ENCODE data around the gene MRPL40. TPM values are rescaled to one million over a fixed set of nuclear protein-coding genes. Genes with fewer than 3 reads are reported as not detected.
A peak's percentile ranks its signal among the peaks of the same experiment; 100 is the strongest.
"Not testable (repeated sequence)": the region's sequence is repeated elsewhere in the genome, so short reads cannot be mapped to it uniquely, and the experiment has no call there.

MRPL40 gene
- total RNA-seq, 2 experiments from 2014 or later, result 10.7 to 11.3 TPM

- Histone ChIP-seq H3K27me3 (ENCODE audit: control insufficient read depth in 1 of 2, insufficient read depth in 2 of 2, low read length in 2 of 2) (no peaks in the 10 kb centered on the region), H3K9me3 (ENCODE audit: control insufficient read depth in 1 of 2, insufficient read depth in 1 of 2, low read length in 2 of 2) (no peaks in the 10 kb centered on the region), H3K4me3 (ENCODE audit: low read length) (no peak overlapping the region), H3K36me3 (ENCODE audit: insufficient read depth, low read length) (peaks cover 25% of the 10 kb centered on the region), H3K27ac (ENCODE audit: low read depth in 1 of 2, low read length in 2 of 2) (peak overlapping the region in 1 of 2 donors; percentile 7), H3K4me1 (ENCODE audit: insufficient read depth, low read length) (peaks cover 29% of the 10 kb centered on the region)
- POLR2A ChIA-PET, result interaction anchor here (8.2 kb wide), 1 partner anchor 11 kb away, joined by 94 read pairs; the partner anchor contains the start of genes HIRA and MRPL40
- CTCF ChIA-PET, result no interaction called here
- peak overlapping the region; percentile 40 for H3K4me3 Mint-ChIP-seq
- no peak for ATAC-seq (ENCODE audit: poor library complexity)
- no peak for DNase-seq
- H3K4me1 Mint-ChIP-seq (ENCODE audit: low read depth), result peaks cover 54% of the 10 kb centered on the region
- intact Hi-C loops (cut with DNase I, micrococcal nuclease), result loop anchor here (10.0 kb wide), 2 partner anchors 299 to 339 kb away; partner anchors contain the start of gene ESS2 (in 1 of the 2)
- no peak overlapping the region for H3K27ac Mint-ChIP-seq
- H3K27me3 Mint-ChIP-seq, result no peaks in the 10 kb centered on the region
- H3K36me3 Mint-ChIP-seq (ENCODE audit: low read depth), result peaks cover 64% of the 10 kb centered on the region
- no peaks in the 10 kb centered on the region for H3K9me3 Mint-ChIP-seq
- TF ChIP-seq CTCF (IDR thresholded peaks at IDR 0.05), result no peak
These were observed 11.3 kb downstream of the MRPL40 start for GRCh38 chr22:19443544-19444211.

- POLR2A ChIA-PET, result interaction anchor here (1.5 to 8.2 kb wide), 2 partner anchors 12 to 34 kb away, joined by 4 to 94 read pairs; partner anchors contain the start of genes CDC45, HIRA and MRPL40
- Mint-ChIP-seq H3K27ac (peak overlapping the region; percentile 76), H3K36me3 (ENCODE audit: low read depth) (peaks cover 61% of the 10 kb centered on the region), H3K4me1 (ENCODE audit: low read depth) (peaks cover 57% of the 10 kb centered on the region), H3K4me3 (peak overlapping the region; percentile 80)
- peaks cover 38% of the 10 kb centered on the region for H3K4me1 ChIP-seq (ENCODE audit: insufficient read depth, low read length)
- peaks cover 33% of the 10 kb centered on the region for H3K36me3 ChIP-seq (ENCODE audit: insufficient read depth, low read length)
- H3K9me3 ChIP-seq (ENCODE audit: control insufficient read depth in 1 of 2, insufficient read depth in 1 of 2, low read length in 2 of 2); ATAC-seq (ENCODE audit: poor library complexity); H3K9me3 Mint-ChIP-seq; H3K27ac ChIP-seq (ENCODE audit: low read depth in 1 of 2, low read length in 2 of 2); H3K27me3 Mint-ChIP-seq; H3K4me3 ChIP-seq (ENCODE audit: low read length); H3K27me3 ChIP-seq (ENCODE audit: control insufficient read depth in 1 of 2, insufficient read depth in 2 of 2, low read length in 2 of 2); CTCF ChIA-PET; DNase-seq: not testable (repeated sequence)
- intact Hi-C loops (cut with DNase I, micrococcal nuclease), result loop anchor here (5.0 to 10.0 kb wide), 3 partner anchors 263 to 341 kb away; partner anchors contain the start of gene ESS2 (in 1 of the 2)
These were observed 13.1 kb downstream of the MRPL40 start for GRCh38 chr22:19445279-19445982.

GRCh38 chr22:19446603-19447329 is 14.4 kb downstream of the MRPL40 start:
- Mint-ChIP-seq H3K4me1 (ENCODE audit: low read depth) (peaks cover 52% of the 10 kb centered on the region), H3K27ac (peak overlapping the region; percentile 91), H3K4me3 (peak overlapping the region; percentile 93), H3K9me3 (no peaks in the 10 kb centered on the region), H3K36me3 (ENCODE audit: low read depth) (peaks cover 64% of the 10 kb centered on the region), H3K27me3 (no peaks in the 10 kb centered on the region)
- H3K27ac ChIP-seq (ENCODE audit: low read depth in 1 of 2, low read length in 2 of 2), result peak overlapping the region; percentile 67 to 85
- CTCF ChIA-PET, result interaction anchor here (1.1 to 1.6 kb wide), 3 partner anchors 13 to 267 kb away, joined by 3 to 5 read pairs (median 3); no protein-coding TSS in a partner anchor
- H3K4me1 ChIP-seq (ENCODE audit: insufficient read depth, low read length), result peaks cover 38% of the 10 kb centered on the region
- POLR2A ChIA-PET, result interaction anchor here (0.6 to 8.2 kb wide), 10 partner anchors 9 to 325 kb away, joined by 3 to 94 read pairs (median 6); partner anchors contain the start of genes CDC45, DGCR2, ESS2 and HIRA
- no peaks in the 10 kb centered on the region for H3K9me3 ChIP-seq (ENCODE audit: control insufficient read depth in 1 of 2, insufficient read depth in 1 of 2, low read length in 2 of 2)
- intact Hi-C loops (cut with DNase I, micrococcal nuclease), result loop anchor here (1.0 to 10.0 kb wide), 6 partner anchors 13 to 342 kb away; partner anchors contain the start of genes CDC45 (in 2 of the 2), UFD1 (in 2 of the 2), ESS2 (in 1 of the 2) and MRPL40 (in 1 of the 2)
- DNase-seq (no peak), ATAC-seq (ENCODE audit: poor library complexity) (peak; percentile 27)
- peak overlapping the region; percentile 88 for H3K4me3 ChIP-seq (ENCODE audit: low read length)
- no peaks in the 10 kb centered on the region for H3K27me3 ChIP-seq (ENCODE audit: control insufficient read depth in 1 of 2, insufficient read depth in 2 of 2, low read length in 2 of 2)
- peaks cover 38% of the 10 kb centered on the region for H3K36me3 ChIP-seq (ENCODE audit: insufficient read depth, low read length)
- TF ChIP-seq CTCF (IDR thresholded peaks at IDR 0.05), result no peak
